CD4-positive, alpha-beta T cell (primary cell): ENCODE results near the gene MAN1A2. TPM values are rescaled to one million over a fixed set of nuclear protein-coding genes. Genes with fewer than 3 reads are reported as not detected.
"Not testable (repeated sequence)": the region's sequence is repeated elsewhere in the genome, so short reads cannot be mapped to it uniquely, and the experiment has no call there.

Source experiments
- ATAC-seq: fragments of 200-7000 bp; cut with Tn5 transposase; one replicate; pipeline ENCODE4 v1.10.0; 2022; ENCODE audit warnings: mild to moderate bottlenecking; ENCODE audit not compliant: poor library complexity
- CTCF ChIA-PET: fragments of 350-600 bp; sonication (Branson Sonifier 250); formaldehyde crosslinking; loops from one replicate; lab custom pipeline; 2021; ENCODE audit warnings: antibody characterized with exemption, inconsistent platforms; lab: Charles Lee
- POLR2A ChIA-PET: fragments of 350-600 bp; sonication (Branson Sonifier 250); formaldehyde crosslinking; loops from one replicate; lab custom pipeline; 2021; ENCODE audit warnings: antibody characterized with exemption, inconsistent platforms; lab: Charles Lee
- DNase-seq, 14 experiments: peaks; one replicate each; pipeline ENCODE4 v3.0.0-alpha.2; 2013 to 2020; ENCODE audit warnings: mixed read lengths in 2 of 14
- H3K27ac ChIP-seq, 2 donors: one replicate each; pipeline versions ENCODE4 v1.5.1 to v1.7.0; 2013; ENCODE audit warnings: low read length in 2 of 2, low read depth in 1 of 2, mild to moderate bottlenecking in 1 of 2
- H3K27me3 ChIP-seq, 2 experiments: 1 replicate in 1 of 2; 2 replicates in 1 of 2; pipeline versions ENCODE4 v1.6.1 to v1.7.0; 2013; ENCODE audit warnings: low read length in 2 of 2, control low read depth in 1 of 2, mild to moderate bottlenecking in 1 of 2, moderate library complexity in 1 of 2; ENCODE audit not compliant: insufficient read depth in 2 of 2, control insufficient read depth in 1 of 2
- H3K36me3 ChIP-seq: one replicate; pipeline ENCODE4 v1.6.1; 2013; ENCODE audit warnings: low read length, control low read depth; ENCODE audit not compliant: insufficient read depth
- H3K4me1 ChIP-seq: one replicate; pipeline ENCODE4 v1.6.1; 2013; ENCODE audit warnings: low read length, control low read depth; ENCODE audit not compliant: insufficient read depth
- H3K4me3 ChIP-seq: one replicate; pipeline ENCODE4 v1.5.1; 2013; ENCODE audit warnings: mild to moderate bottlenecking, low read length, moderate library complexity
- H3K9me3 ChIP-seq, 2 experiments: 1 replicate in 1 of 2; 2 replicates in 1 of 2; pipeline versions ENCODE4 v1.6.1 to v1.7.0; 2013; ENCODE audit warnings: low read length in 2 of 2, mild to moderate bottlenecking in 2 of 2, control low read depth in 1 of 2, moderate library complexity in 1 of 2; ENCODE audit not compliant: control insufficient read depth in 1 of 2, insufficient read depth in 1 of 2
- H3K27ac Mint-ChIP-seq: one replicate; pipeline ENCODE4 v1.8.0; 2020; ENCODE audit warnings: mixed read lengths
- H3K27me3 Mint-ChIP-seq: one replicate; pipeline ENCODE4 v1.8.0; 2021; ENCODE audit warnings: mixed read lengths
- H3K36me3 Mint-ChIP-seq: one replicate; pipeline ENCODE4 v1.8.0; 2021; ENCODE audit warnings: low read depth, mixed read lengths
- H3K4me1 Mint-ChIP-seq: one replicate; pipeline ENCODE4 v1.8.0; 2021; ENCODE audit warnings: low read depth, mixed read lengths
- H3K4me3 Mint-ChIP-seq: one replicate; pipeline ENCODE4 v1.8.0; 2020; ENCODE audit warnings: mild to moderate bottlenecking, mixed read lengths
- H3K9me3 Mint-ChIP-seq: one replicate; pipeline ENCODE4 v1.8.0; 2020; ENCODE audit warnings: mixed read lengths
- CTCF ChIP-seq: fragments of 200-600 bp; IDR thresholded peaks from one replicate; pipeline ENCODE4 v1.8.0; 2022; ENCODE audit warnings: antibody characterized with exemption, mild to moderate bottlenecking
- intact Hi-C, 2 experiments: fragments of 100-400 bp; cut with DNase I in 1 of 2; cut with micrococcal nuclease in 1 of 2; formaldehyde crosslinking; loops; one replicate each; pipeline versions ENCODE4 v1.15.1 to v1.9.0; 2023 to 2025; cut with DNase I, micrococcal nuclease
- total RNA-seq, 174 experiments: library from RNA in 2 of 174; stranded (reverse) in 2 of 174; gene quantifications; one replicate each; pipeline ENCODE4 v1.2.3 and lab custom pipeline; 2021 to 2026

MAN1A2 gene
- total RNA-seq, 2 experiments from 2014 or later = 45.6 to 49.7 TPM

DNA sequence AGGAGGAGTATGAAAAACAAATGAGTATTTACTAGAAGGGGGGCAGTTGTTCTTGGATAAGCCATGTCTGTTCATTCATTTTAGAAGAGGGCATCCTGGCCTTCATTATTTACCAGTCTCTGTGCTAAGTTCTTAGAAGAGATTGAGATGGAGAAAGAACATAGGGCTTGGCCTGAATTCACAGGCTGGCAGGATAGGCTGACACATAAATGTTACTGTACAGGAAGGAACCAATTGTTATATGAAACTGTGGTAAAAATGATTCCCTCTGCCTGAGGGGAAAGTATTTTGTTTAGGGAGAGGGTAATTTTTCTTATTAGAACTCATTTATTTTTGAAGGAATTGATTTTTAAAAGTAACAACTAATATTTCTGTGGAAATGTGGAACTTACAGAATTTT lies 99.5 kb downstream of the MAN1A2 start:
- Mint-ChIP-seq H3K4me1 (no peaks in the 10 kb centered on the region), H3K9me3 (no peaks in the 10 kb centered on the region), H3K27me3 (no peaks in the 10 kb centered on the region), H3K4me3 (no peak overlapping the region), H3K27ac (no peak overlapping the region), H3K36me3 (peaks cover 78% of the 10 kb centered on the region)
- ATAC-seq (no peak), DNase-seq (no peak)
- Histone ChIP-seq H3K27ac (no peak overlapping the region), H3K4me1 (no peaks in the 10 kb centered on the region), H3K27me3 (no peaks in the 10 kb centered on the region), H3K36me3 (peaks cover 13% of the 10 kb centered on the region), H3K4me3 (no peak overlapping the region), H3K9me3 (no peaks in the 10 kb centered on the region)
- TF ChIP-seq CTCF = no peak
- POLR2A ChIA-PET = no interaction called here
- CTCF ChIA-PET = no interaction called here
- intact Hi-C loops = no loop called here

- no peak for DNase-seq
- TF ChIP-seq CTCF = no peak
- ChIA-PET CTCF (no interaction called here), POLR2A (no interaction called here)
- H3K27ac Mint-ChIP-seq = no peak overlapping the region
- Histone ChIP-seq H3K27me3 (no peaks in the 10 kb centered on the region), H3K36me3 (peaks cover 13% of the 10 kb centered on the region), H3K4me3 (no peak overlapping the region), H3K4me1 (no peaks in the 10 kb centered on the region), H3K27ac (no peak overlapping the region), H3K9me3 (no peaks in the 10 kb centered on the region)
- H3K9me3 Mint-ChIP-seq = no peaks in the 10 kb centered on the region
- H3K4me3 Mint-ChIP-seq = no peak overlapping the region
- intact Hi-C loops = no loop called here
- no peak for ATAC-seq
- H3K4me1 Mint-ChIP-seq = no peaks in the 10 kb centered on the region
- no peaks in the 10 kb centered on the region for H3K27me3 Mint-ChIP-seq
- H3K36me3 Mint-ChIP-seq = peaks cover 83% of the 10 kb centered on the region
Observed at GRCh38 chr1:117467336-117467735, 100.1 kb downstream of the MAN1A2 start.

DNA sequence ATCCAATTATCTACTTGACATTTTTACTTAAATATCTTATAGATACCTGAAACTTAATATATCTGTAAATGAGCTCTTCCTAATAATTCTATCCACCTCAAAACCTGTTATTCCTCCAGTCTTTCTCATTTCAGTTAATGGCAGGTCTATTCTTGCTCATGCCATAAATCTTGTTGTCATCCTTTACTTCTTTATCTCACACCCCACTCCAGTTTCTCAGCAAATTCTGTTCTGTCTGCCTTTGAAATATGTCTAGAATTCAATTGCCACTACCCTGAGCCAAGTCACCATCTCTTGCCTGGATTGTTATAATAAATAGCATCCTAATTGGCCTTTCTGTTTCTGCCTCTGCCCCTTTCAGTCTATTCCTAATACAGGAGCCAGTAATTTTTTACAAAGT lies 105.8 kb downstream of the MAN1A2 start:
- ChIA-PET POLR2A (interaction anchor here (1.0 kb wide), 1 partner anchor 25 kb away, joined by 3 read pairs; no protein-coding TSS in a partner anchor), CTCF (no interaction called here)
- Histone ChIP-seq H3K27ac (no peak overlapping the region), H3K27me3 (no peaks in the 10 kb centered on the region), H3K36me3 (peaks cover 7% of the 10 kb centered on the region), H3K9me3 (peaks cover 0 to 7% of the 10 kb centered on the region in 2 experiments), H3K4me3 (no peak overlapping the region), H3K4me1 (no peaks in the 10 kb centered on the region)
- no peak overlapping the region for H3K4me3 Mint-ChIP-seq
- no peak overlapping the region for H3K27ac Mint-ChIP-seq
- H3K9me3 Mint-ChIP-seq = peaks cover 3% of the 10 kb centered on the region
- intact Hi-C loops = no loop called here
- no peak for TF ChIP-seq CTCF
- DNase-seq (no peak), ATAC-seq (no peak)
- H3K27me3 Mint-ChIP-seq = no peaks in the 10 kb centered on the region
- peaks cover 85% of the 10 kb centered on the region for H3K36me3 Mint-ChIP-seq
- no peaks in the 10 kb centered on the region for H3K4me1 Mint-ChIP-seq

DNA sequence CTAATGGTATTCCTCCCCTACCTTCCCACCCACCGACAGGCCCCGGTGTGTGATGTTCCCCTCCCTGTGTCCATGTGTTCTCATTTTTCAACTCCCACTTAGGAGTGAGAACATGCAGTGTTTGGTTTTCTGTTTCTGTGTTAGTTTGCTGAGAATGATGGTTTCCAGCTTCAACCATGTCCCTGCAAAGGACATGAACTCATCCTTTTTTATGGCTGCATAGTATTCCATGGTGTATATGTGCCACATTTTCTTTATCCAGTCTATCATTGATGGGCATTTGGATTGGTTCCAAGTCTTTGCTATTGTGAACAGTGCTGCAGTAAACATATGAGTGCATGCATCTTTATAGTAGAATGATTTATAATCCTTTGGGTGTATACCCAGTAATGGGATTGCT lies 108.2 kb downstream of the MAN1A2 start:
- H3K4me1 Mint-ChIP-seq, intact Hi-C loops, DNase-seq, H3K9me3 ChIP-seq, H3K27me3 ChIP-seq, H3K4me3 ChIP-seq, H3K27ac ChIP-seq, H3K36me3 ChIP-seq, H3K4me3 Mint-ChIP-seq, ATAC-seq, POLR2A ChIA-PET, H3K27me3 Mint-ChIP-seq, CTCF ChIA-PET, H3K4me1 ChIP-seq, H3K27ac Mint-ChIP-seq, H3K9me3 Mint-ChIP-seq: not testable (repeated sequence)
- peaks cover 87% of the 10 kb centered on the region for H3K36me3 Mint-ChIP-seq
